ENCODE results near the gene NFE2L3.
"Not testable (repeated sequence)": the region's sequence is repeated elsewhere in the genome, so short reads cannot be mapped to it uniquely, and the experiment has no call there.

Gene NFE2L3

DNA sequence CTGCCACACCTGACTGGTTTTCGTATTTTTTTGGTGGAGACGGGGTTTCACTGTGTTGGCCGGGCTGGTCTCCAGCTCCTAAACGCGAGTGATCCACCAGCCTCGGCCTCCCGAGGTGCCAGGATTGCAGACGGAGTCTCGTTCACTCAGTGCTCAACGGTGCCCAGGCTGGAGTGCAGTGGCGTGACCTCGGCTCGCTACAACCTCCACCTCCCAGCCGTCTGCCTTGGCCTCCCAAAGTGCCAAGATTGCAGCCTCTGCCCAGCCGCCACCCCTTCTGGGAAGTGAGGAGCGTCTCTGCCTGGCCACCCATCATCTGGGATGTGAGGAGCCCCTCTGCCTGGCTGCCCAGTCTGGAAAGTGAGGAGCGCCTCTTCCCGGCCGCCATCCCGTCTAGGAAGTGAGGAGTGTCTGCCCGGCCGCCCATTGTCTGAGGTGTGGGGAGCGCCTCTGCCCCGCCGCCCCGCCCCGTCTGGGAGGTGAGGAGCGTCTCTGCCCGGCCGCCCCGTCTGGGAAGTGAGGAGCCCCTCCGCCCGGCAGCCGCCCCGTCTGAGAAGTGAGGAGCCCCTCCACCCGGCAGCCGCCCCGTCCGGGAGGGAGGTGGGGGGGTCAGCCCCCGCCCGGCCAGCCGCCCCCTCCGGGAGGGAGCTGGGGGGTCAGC, 4.2 kb upstream of the NFE2L3 start:
- not testable (repeated sequence) for DNase-seq

DNA sequence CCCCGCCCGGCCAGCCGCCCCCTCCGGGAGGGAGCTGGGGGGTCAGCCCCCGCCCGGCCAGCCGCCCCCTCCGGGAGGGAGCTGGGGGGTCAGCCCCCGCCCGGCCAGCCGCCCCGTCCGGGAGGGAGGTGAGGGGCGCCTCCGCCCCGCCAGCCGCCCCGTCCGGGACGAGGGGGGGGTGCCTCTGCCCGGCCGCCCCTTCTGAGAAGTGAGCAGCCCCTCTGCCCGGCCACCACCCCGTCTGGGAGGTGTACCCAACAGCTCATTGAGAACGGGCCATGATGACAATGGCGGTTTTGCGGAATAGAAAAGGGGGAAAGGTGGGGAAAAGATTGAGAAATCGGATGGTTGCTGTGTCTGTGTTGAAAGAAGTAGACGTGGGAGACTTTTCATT, 3.7 kb upstream of the NFE2L3 start:
- not testable (repeated sequence) for DNase-seq

DNA sequence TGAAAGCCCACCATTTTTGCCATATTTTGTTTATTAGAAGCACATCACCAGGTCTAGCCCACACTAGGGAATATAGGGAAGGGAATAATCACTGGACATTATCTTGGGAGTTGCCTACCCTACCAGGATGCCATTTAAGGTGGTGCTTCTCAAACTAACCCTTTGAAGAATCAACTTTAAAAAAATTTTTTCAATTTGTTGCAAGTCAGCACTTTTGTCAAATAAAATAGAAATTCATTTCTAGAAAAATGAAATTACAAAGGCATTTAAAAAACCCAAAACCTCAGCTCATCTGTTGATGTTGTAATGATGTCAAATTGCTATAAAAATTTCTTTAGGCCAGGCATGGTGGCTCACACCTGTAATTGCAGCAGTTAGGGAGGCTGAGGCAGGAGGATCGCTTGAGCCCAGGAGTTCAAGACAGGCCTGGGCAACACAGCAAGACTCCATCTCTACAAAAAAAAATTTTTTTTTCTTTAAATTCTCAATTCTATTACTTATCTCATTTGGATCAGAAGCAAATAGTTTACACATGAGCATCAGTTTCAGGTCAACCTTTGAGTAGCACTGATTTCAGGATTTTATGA, 2.5 kb upstream of the NFE2L3 start:
- no peak for DNase-seq

DNA sequence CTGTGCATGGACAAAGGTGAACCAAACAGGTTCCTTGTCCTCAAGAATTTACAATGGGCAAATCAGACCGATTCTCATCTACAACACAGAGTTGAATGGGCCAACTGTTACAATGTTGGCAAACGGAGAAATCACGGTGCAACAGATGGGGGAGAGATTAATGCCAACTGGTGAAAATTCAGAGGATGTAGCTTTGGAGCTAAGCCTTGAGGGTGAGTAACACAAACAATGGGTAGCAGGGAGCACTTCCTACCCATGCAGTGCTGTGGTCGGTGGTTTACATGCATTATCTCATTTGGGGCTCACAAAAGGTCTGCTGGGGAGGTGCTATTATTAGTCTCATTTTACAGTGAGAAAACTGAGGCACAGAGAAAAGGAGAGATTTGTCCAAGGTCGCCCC, 902 bp upstream of the NFE2L3 start:
- DNase-seq, result no peak

DNA sequence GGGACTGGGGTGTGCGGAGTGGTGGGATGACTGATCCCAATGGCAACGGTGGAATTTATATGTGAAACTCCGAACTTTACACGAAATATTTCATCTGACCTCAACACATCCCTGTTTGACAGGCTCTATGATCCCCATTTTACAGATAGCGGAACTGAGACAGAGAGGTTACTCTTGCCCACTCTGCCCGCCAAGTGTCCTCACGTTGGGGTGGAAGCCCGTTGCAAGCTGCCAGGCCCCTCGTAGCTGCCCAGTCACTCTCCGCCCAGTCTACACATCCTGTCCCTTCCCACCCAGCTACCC, 397 bp upstream of the NFE2L3 start:
- no peak for DNase-seq

DNA sequence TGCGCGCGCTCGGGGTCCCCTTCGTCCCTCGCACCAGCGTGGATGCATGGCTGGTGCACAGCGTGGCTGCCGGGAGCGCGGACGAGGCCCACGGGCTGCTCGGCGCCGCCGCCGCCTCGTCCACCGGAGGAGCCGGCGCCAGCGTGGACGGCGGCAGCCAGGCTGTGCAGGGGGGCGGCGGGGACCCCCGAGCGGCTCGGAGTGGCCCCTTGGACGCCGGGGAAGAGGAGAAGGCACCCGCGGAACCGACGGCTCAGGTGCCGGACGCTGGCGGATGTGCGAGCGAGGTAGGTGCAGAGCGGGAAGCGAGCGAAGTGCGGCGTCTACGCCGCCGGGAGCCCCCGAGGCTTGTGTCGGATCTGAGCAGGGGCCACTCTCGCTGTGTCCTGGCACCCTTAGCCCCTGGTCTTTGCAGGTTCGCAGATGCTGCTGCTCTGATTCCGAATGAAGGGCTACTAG, 813 bp downstream of the NFE2L3 start:
- not testable (repeated sequence) for DNase-seq

DNA sequence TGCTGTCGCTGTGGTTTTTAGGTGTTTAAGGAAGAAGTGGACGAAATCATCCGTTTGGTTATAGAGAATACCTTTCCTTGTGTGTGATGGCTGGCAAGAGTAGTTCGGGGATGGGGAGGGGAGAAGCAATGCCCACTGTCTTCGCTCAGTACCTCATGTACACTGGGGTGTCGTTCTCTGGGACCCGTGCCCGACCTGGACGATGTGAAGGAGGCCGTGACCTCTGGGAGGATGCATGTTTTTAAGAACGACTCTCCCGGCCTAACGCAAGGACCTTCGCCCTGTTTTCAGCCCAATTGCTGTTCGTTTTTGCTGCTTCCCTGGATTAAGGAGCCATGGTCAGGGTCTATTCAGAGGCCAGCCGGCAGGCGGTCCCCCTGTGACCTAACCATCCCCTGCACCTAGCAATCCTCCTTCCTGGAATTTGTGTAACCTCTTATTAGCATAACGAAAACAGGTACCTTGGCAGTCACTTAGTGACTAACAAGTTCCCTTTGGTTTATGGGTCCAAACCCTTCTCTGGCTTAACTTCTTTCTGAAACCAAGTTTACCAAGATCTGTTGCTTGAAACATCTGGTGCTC, 1.3 kb downstream of the NFE2L3 start:
- DNase-seq, result no peak

DNA sequence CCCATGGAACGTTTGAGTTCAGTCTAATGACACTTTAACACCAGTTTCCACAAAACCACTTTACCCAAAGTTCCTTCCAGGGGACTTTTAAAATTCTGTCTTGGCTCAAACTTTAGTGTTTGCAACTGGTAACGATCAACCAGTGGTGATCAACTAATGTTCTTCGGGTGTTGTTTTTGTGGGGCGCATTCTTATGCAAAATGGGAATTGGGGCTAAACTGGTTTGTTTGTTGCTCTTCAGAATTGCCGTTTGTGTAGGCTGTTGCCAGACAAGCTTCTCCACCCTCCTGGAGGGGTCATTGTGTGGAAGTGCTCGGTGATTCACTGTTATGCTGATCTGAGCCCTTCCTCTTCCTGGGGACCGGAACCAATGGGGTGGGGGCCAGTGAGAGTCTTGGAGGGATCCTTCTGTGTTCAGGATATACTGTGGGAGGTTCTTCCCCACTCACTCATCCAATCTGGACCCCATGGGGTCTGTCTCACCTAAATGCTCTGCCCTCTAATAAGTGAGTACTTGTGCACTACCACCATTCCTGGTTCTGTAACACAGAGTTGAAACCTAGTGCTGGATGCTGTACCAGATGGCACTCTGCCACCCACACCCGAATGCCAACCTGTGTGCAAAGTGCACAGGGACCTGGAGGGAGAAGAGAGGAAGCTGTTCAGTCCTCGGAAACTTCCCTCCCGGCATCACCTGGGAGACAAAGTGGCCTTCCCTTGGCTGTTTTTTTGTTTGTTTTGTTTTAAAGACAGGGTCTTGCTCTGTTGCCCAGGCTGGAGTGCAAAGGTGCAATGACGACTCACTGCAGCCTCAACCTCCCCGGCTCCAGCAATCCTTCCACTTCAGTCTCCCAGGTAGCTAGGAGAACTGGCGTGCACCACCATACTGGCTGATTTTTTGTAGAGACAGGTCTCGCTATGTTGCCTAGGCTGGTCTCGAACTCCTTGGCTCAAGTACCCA, 2.1 kb downstream of the NFE2L3 start:
- DNase-seq, result no peak

DNA sequence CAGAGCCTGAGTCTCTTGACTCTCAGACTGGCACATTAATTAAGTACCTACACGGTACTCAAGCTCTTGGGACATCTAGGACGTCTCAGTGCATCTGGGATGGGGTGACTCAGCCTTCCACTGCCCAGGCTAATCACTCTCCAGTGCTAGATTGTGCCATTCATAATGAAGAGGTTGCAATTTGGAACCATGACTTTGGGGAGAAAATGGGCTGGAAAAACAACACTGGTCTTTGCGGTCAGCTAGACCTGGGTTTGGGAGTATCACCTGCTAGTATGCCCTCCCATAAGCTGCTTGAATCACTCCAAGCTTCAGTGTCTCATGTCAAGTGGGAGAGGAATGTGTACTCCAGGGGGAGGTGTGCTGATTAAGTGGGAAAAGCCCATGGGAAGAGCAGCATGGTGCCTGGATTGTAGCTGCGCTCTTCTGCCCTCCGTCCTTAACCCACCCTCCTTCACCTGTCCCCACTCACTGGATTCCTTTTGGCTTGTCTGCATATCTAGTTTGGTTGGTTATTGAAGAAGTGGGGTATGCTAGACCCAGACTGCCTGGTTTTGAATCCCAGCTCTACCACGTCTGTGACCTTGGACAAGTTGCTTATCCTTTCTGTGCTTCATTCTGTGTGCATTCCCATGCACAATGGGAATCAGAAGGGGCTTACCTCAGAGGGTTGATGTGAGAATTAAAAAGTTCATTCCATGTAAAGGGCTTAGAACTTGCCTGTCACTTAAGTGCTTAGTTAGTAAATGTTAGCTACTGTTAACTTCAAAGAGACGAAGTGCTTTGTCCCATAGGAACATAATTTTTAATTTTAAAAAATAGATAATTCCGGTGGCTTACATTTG, 3.8 kb downstream of the NFE2L3 start:
- DNase-seq, result no peak

DNA sequence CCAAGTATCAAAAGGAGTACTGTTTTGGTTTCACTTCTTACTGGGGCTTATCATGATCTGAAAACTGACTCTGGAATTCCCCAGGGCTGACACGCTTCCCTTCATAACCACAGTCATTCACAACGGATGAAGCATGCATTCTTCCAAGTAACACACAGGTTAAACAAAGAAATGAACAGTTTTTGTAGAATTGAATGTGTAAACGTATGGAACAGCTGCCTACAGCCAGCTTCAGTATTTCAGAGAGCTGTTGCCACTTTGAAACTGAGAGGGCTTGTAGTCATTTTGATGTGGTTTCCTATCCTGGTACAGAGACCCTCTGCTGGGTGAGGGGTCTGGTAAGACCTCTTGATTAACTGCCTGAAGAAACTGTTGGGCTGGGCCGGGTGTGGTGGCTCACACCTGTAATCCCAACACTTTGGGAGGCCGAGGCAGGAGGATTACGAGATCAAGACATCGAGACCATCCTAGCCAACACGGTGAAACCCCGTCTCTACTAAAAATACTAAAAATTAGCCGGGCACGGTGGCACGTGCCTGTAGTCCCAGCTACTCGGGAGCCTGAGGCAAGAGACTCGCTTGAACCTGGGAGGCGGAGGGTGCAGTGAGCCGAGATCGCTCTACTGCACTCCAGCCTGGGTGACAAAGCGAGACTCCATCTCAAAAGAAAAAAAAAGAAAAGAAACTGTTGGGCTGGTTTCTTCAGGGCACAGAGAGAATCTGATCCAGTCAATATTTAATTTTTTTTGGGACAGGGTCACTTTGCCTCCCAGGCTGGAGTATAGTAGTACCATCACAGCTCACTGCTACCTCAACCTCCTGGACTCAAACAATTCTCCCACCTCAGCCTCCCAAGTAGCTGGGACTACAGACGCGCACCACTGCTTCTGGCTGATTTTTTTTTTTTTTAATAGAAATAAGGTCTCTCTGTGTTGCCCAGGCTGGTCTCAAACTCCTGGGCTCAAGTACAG, 4.7 kb downstream of the NFE2L3 start:
- DNase-seq, result no peak

DNA sequence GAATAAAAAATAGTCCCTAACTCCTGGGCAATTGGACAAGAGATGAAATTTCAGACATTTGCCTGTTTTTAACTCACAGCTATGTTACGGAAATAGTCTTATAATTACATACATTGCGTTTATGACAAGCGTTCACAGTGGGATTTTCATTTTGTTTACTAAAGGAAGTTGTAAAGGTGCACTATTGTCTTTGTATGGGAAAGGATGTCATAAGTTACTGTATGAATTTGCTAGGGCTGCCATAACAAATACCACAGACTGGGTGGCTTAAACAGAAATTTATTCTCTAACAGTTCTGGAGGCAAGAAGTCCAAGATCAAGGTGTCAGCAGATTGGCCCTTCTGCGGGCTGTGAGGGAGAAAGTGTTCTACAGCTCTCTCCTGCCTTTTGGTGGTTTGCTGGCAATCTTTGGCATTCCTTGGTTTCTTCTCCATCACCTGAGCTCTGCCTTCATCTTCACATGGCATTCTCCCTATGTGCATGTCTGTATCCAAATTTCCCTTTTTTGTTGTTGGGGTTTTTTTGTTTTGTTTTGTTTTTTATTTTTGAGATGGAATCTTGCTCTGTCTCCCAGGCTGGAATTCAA, 5.6 kb downstream of the NFE2L3 start:
- no peak for DNase-seq

DNA sequence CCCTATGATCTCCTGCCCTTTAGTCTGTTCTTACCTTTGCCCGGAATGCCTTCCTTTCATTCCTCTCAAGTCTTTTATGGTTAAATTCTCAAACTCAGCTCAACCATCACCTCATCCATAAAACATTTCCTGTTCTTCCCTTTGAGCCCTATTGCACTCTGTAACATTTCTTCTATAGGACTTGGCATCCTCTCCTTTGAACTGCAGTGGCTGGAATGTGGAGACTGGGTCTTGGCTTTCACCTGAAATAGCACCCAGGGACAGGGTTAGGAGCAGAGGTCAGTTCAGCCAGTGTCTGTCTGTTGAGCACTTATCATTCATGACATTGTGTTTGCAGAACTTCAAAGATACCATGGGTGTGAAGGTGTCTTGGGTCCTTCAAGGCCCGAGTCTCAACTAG, 7.2 kb downstream of the NFE2L3 start:
- DNase-seq, result no peak

DNA sequence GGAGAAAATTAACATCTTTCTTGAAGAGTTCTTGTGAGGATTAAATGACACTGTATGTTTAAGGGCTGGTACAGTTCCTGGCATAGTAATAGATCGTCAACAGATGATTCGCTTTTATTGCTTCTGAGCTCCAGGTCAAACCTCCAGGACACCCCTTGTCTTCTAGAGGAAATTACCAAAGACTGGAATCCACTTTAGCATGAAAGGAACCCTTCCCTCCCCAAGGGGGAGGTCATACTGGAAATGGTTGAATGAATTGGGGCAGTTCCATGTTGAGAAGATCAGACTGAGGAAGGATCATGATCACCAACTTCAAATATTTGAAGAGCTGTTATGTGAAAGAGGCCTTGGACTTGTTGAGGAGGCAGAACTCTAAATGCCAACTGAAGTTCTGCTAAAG, 8.9 kb downstream of the NFE2L3 start:
- DNase-seq, result no peak

DNA sequence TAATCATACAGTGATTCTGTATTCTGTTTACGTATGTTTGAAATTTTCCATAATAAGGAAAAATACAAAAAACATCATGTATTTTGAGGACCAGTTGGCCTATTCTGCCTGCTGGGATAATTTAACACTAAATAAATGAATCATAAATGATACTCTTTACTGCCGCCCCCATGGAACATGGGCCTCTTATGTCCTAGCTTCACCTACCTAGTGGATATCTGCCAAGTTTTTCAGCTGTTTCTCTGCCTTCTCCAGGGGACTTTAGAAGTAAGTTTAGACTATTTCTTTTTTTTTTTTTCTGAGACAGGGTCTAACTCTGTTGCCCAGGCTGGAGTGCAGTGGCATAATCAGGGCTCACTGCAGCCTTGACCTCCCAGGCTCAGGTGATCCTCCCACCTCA, 10.4 kb downstream of the NFE2L3 start:
- DNase-seq, result no peak

DNA sequence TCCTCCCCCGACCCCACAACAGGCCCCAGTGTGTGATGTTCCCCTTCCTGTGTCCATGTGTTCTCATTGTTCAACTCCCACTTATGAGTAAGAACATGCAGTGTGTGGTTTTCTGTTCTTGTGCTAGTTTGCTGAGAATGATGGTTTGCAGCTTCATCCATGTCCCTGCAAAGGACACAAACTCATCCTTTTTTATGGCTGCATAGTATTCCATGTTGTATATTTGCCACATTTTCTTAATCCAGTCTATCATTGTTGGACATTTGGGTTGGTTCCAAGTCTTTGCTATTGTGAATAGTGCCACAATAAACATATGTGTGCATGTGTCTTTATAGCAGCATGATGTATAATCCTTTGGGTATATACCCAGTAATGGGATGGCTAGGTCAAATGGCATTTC, 11.8 kb downstream of the NFE2L3 start:
- DNase-seq, result not testable (repeated sequence)

DNA sequence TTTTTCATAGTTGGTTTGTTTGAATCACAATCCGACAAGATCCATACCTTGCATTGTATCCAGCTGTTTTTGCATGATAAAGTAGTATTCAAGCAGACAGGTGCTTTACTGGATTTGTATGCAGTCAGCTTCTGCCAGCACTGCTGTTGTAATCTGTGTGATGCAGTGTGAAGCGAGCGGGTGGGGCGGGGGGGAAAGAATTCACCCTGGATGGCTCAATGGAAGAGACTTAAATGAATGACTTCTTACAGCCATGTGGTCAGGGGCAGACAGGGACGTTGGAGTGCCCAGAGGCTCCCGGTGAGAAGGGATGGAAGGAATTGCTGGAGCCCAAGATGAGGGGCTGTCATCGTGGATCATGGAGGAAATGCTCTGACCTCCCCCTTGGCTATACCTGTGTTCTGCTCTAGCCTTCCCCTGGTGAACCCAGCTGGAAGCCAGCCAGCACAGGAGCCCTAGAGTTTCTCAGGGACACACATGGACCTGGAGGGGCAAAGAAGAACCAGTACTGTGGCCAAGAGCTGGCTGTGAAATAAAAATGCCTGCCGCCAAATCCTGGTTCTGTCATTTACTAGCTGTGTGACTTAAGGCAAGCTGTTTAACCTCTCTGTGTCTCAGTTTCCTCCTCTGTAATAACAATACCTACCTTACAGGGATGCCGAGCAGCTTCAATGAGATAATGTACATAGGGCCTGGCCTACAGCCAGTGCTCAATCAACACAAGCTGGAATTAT, 14.1 kb downstream of the NFE2L3 start:
- DNase-seq, result no peak

DNA sequence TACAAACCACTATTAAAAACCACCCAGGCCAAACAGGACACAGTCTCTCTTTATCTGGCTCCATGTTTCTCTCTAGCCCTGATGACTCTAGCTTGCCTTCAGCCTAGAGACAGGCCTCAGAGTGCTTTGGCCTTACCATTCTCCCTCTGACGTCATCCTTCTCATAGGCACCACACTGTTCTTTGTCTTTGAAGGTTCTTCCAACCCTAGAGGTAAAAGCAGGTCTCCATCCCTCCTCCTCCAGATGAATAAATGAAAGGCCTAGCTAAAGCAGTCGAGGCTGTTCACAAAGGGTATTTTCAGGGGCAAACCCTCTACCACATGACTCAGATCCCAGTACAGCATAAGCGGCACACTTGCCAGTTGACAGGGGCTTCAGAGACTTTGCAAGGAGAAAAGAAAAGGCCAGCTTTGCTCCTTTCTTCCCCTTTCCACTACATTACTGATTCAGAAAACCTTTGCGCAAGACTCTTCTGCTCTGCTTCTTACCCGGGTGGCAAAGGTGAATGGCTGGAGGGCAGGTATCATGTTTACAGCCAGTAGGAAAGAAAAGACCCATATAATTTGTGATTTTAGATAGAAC, 14.8 kb downstream of the NFE2L3 start:
- no peak for DNase-seq

DNA sequence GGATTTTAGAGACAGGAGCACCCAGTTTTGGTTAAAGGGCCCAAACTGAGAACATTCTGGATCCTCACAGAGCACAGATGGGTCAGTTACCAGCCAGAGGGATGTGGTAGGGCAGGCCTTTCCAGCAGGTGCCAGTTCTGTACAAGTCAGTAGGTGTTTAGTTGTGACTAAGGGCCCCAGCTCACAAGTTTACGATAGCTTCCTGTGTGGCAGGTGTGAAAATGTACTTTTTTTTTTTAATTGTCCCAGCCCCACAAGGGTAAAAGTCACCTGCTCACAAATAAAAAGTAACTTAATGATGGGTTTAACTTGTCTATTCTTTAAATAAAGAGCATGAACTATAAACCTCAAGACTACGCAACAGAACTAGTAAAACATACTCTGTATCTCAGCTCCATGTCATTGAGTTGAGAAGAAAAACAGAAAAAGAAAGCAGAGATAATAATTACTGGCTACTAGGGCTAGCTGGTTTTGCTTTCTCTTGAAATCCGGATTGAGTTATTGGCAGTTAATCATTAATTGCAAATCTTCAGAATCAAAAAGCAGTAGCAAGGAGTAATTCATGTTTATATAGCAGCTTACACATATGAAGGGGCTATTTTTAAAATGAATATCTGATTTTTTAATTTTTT, 15.4 kb downstream of the NFE2L3 start:
- no peak for DNase-seq

DNA sequence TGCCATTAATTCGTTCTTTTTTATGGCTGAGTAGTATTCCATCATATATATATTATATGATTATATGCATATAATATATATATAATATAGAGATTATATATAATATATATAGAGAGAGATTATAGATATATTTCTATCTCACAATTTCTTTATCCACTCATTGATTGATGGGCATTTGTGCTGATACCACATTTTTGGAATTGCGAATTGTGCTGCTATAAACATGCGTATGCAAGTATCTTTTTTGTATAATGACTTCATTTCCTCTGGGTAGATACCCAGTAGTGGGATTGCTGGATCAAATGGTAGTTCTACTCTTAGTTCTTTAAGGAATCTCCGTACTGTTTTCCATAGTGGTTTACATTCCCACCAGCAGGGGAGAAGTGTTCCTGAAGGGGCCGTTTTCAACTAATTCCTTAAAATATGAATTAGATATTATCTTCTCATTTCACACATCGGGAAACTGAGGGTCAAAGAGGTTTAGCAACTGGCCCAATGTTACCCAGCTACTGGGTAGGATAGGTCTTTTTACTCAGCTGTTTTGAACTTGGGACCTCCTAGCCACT, 16.5 kb downstream of the NFE2L3 start:
- DNase-seq, result no peak

Data from NCI-H1436 (cell line).